ENCODE data around the gene ZNF574. TPM values are rescaled to one million over a fixed set of nuclear protein-coding genes. Genes with fewer than 3 reads are reported as not detected.

The ZNF574 gene
- total RNA-seq, 1 experiment from 2014 or later: 15.1 TPM

- H3K27ac ChIP-seq (ENCODE audit: low read length): peak overlapping the region; percentile 100
Measured at GRCh38 chr19:42123765-42124164, 47.8 kb downstream of the ZNF574 start.

GRCh38 chr19:42124386-42124901 lies 48.5 kb downstream of the ZNF574 start:
- H4K20me1 ChIP-seq (ENCODE audit: insufficient read depth, low read depth, low read length): no peaks in the 10 kb centered on the region
- peak overlapping the region; percentile 76 for H3K4me2 ChIP-seq (ENCODE audit: low read depth, low read length, poor library complexity, severe bottlenecking)
- H3K27me3 ChIP-seq (ENCODE audit: low read length): no peaks in the 10 kb centered on the region
- 0 out of 2 replicates have a peak overlapping the region, but pooled peaks have one; percentile 31 for H3K9ac ChIP-seq (ENCODE audit: low read length)
- H3K4me3 ChIP-seq (ENCODE audit: low read length): 0 out of 2 replicates have a peak overlapping the region, but pooled peaks have one; percentile 60
- no peaks in the 10 kb centered on the region for H3K9me3 ChIP-seq (ENCODE audit: low read length)
- no peaks in the 10 kb centered on the region for H3K9me2 ChIP-seq (replicated peaks; ENCODE audit: insufficient read depth, low read length)
- H3K27ac ChIP-seq (ENCODE audit: low read length): peak overlapping the region; percentile 100
- no peak for DNase-seq
- no peak overlapping the region for H2AFZ ChIP-seq (ENCODE audit: low read length)
- H3K36me3 ChIP-seq (ENCODE audit: insufficient read depth, low read length): peaks cover 40% of the 10 kb centered on the region
- H3K4me1 ChIP-seq (ENCODE audit: low read length): peaks cover 99% of the 10 kb centered on the region
- H3K79me2 ChIP-seq (ENCODE audit: low read length): peaks cover 46% of the 10 kb centered on the region

More at GRCh38 chr19:42123765-42124164, 47.8 kb downstream of the ZNF574 start:
- Histone ChIP-seq H3K4me2 (ENCODE audit: low read depth, low read length, poor library complexity, severe bottlenecking) (peak overlapping the region; percentile 76), H4K20me1 (ENCODE audit: insufficient read depth, low read depth, low read length) (no peaks in the 10 kb centered on the region), H3K36me3 (ENCODE audit: insufficient read depth, low read length) (peaks cover 44% of the 10 kb centered on the region), H2AFZ (ENCODE audit: low read length) (no peak overlapping the region), H3K9me3 (ENCODE audit: low read length) (no peaks in the 10 kb centered on the region), H3K4me3 (ENCODE audit: low read length) (peak overlapping the region; percentile 60; the same call in 1 of the 2 replicates), H3K27me3 (ENCODE audit: low read length) (no peaks in the 10 kb centered on the region), H3K9ac (ENCODE audit: low read length) (peak overlapping the region; percentile 92), H3K4me1 (ENCODE audit: low read length) (peaks cover 100% of the 10 kb centered on the region), H3K9me2 (replicated peaks; ENCODE audit: insufficient read depth, low read length) (no peaks in the 10 kb centered on the region), H3K79me2 (ENCODE audit: low read length) (peaks cover 41% of the 10 kb centered on the region)
- no peak for DNase-seq

DNA sequence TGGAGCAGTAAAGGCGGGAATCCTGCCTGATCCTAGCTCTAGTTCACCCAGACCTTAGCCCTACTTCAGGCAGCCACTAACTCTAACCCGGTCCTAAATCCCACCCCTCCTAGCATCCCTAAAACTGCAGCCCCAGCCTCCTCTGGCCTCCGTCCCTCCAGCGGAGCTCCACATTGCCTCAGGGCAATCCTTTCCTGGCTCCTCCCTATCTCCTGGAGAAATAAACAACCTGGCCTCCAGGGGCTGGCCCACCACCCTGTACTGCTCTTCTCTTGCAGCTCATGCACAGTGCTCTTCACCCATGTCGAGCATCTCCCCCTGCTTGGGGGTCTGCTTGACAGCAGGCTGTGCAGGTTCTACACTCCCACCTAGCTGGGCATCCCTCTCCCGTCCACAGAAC lies 49.6 kb downstream of the ZNF574 start:
- Histone ChIP-seq H3K4me2 (ENCODE audit: low read depth, low read length, poor library complexity, severe bottlenecking) (no peak overlapping the region), H2AFZ (ENCODE audit: low read length) (no peak overlapping the region), H3K9me3 (ENCODE audit: low read length) (no peaks in the 10 kb centered on the region), H3K9ac (ENCODE audit: low read length) (no peak overlapping the region), H3K4me1 (ENCODE audit: low read length) (peaks cover 96% of the 10 kb centered on the region), H3K36me3 (ENCODE audit: insufficient read depth, low read length) (peaks cover 40% of the 10 kb centered on the region), H3K27me3 (ENCODE audit: low read length) (no peaks in the 10 kb centered on the region), H4K20me1 (ENCODE audit: insufficient read depth, low read depth, low read length) (no peaks in the 10 kb centered on the region), H3K9me2 (replicated peaks; ENCODE audit: insufficient read depth, low read length) (no peaks in the 10 kb centered on the region), H3K4me3 (ENCODE audit: low read length) (no peak overlapping the region; the same call in 1 of the 2 replicates), H3K27ac (ENCODE audit: low read length) (peak overlapping the region; percentile 100), H3K79me2 (ENCODE audit: low read length) (peaks cover 50% of the 10 kb centered on the region)
- no peak for DNase-seq

GRCh38 chr19:42126574-42126973 lies 50.6 kb downstream of the ZNF574 start:
- H3K9me3 ChIP-seq (ENCODE audit: low read length): no peaks in the 10 kb centered on the region
- H2AFZ ChIP-seq (ENCODE audit: low read length): no peak overlapping the region
- H3K79me2 ChIP-seq (ENCODE audit: low read length): peaks cover 57% of the 10 kb centered on the region
- no peak for DNase-seq
- H3K9ac ChIP-seq (ENCODE audit: low read length): peak overlapping the region; percentile 31
- H3K27me3 ChIP-seq (ENCODE audit: low read length): no peaks in the 10 kb centered on the region
- no peaks in the 10 kb centered on the region for H3K9me2 ChIP-seq (replicated peaks; ENCODE audit: insufficient read depth, low read length)
- H3K4me2 ChIP-seq (ENCODE audit: low read depth, low read length, poor library complexity, severe bottlenecking): no peak overlapping the region
- peak overlapping the region; percentile 100 for H3K27ac ChIP-seq (ENCODE audit: low read length)
- H4K20me1 ChIP-seq (ENCODE audit: insufficient read depth, low read depth, low read length): no peaks in the 10 kb centered on the region
- H3K4me3 ChIP-seq (ENCODE audit: low read length): no peak overlapping the region
- H3K36me3 ChIP-seq (ENCODE audit: insufficient read depth, low read length): peaks cover 43% of the 10 kb centered on the region
- H3K4me1 ChIP-seq (ENCODE audit: low read length): peaks cover 87% of the 10 kb centered on the region

GRCh38 chr19:42129399-42130253 lies 53.7 kb downstream of the ZNF574 start:
- H3K4me2 ChIP-seq (ENCODE audit: low read depth, low read length, poor library complexity, severe bottlenecking): peak overlapping the region; percentile 90
- peaks cover 69% of the 10 kb centered on the region for H3K79me2 ChIP-seq (ENCODE audit: low read length)
- H2AFZ ChIP-seq (ENCODE audit: low read length): no peak overlapping the region

GRCh38 chr19:42130254-42130573 lies 54.2 kb downstream of the ZNF574 start:
- Histone ChIP-seq H3K9me2 (replicated peaks; ENCODE audit: insufficient read depth, low read length) (no peaks in the 10 kb centered on the region), H4K20me1 (ENCODE audit: insufficient read depth, low read depth, low read length) (no peaks in the 10 kb centered on the region), H3K27ac (ENCODE audit: low read length) (peak overlapping the region; percentile 100), H2AFZ (ENCODE audit: low read length) (no peak overlapping the region), H3K4me3 (ENCODE audit: low read length) (peak overlapping the region; percentile 78), H3K4me1 (ENCODE audit: low read length) (peaks cover 76% of the 10 kb centered on the region), H3K9ac (ENCODE audit: low read length) (peak overlapping the region; percentile 96), H3K9me3 (ENCODE audit: low read length) (no peaks in the 10 kb centered on the region), H3K36me3 (ENCODE audit: insufficient read depth, low read length) (peaks cover 35% of the 10 kb centered on the region), H3K27me3 (ENCODE audit: low read length) (no peaks in the 10 kb centered on the region), H3K79me2 (ENCODE audit: low read length) (peaks cover 65% of the 10 kb centered on the region), H3K4me2 (ENCODE audit: low read depth, low read length, poor library complexity, severe bottlenecking) (peak overlapping the region; percentile 90)
- DNase-seq: no peak

More at GRCh38 chr19:42129399-42130253, 53.7 kb downstream of the ZNF574 start:
- Histone ChIP-seq H3K4me1 (ENCODE audit: low read length) (peaks cover 76% of the 10 kb centered on the region), H3K27me3 (ENCODE audit: low read length) (no peaks in the 10 kb centered on the region), H3K9me2 (replicated peaks; ENCODE audit: insufficient read depth, low read length) (no peaks in the 10 kb centered on the region), H3K36me3 (ENCODE audit: insufficient read depth, low read length) (peaks cover 41% of the 10 kb centered on the region), H3K9me3 (ENCODE audit: low read length) (no peaks in the 10 kb centered on the region), H3K27ac (ENCODE audit: low read length) (peak overlapping the region; percentile 100), H3K9ac (ENCODE audit: low read length) (peak overlapping the region; percentile 96), H3K4me3 (ENCODE audit: low read length) (peak overlapping the region; percentile 78), H4K20me1 (ENCODE audit: insufficient read depth, low read depth, low read length) (no peaks in the 10 kb centered on the region)
- peak; percentile 99 for DNase-seq

Other genes with a start within 250 kb of the ZNF574 start
- gene LYPD4, start 231.5 kb upstream of the ZNF574 start, total RNA-seq (2014; rRNA removed; shearing (Covaris generic); ENCODE audit: low replicate concordance): not detected in 2 replicates
- not detected in 2 replicates for gene DMRTC2, start 231.1 kb upstream of the ZNF574 start, total RNA-seq (2014; rRNA removed; shearing (Covaris generic); ENCODE audit: low replicate concordance)
- 2,482 and 3,478 TPM in 2 replicates for gene RPS19, start 215.9 kb upstream of the ZNF574 start, total RNA-seq (2014; rRNA removed; shearing (Covaris generic); ENCODE audit: low replicate concordance)
- 970 and 1,036 TPM in 2 replicates for gene CD79A, start 198.9 kb upstream of the ZNF574 start, total RNA-seq (2014; rRNA removed; shearing (Covaris generic); ENCODE audit: low replicate concordance)
- gene ARHGEF1, start 193.0 kb upstream of the ZNF574 start, total RNA-seq (2014; rRNA removed; shearing (Covaris generic); ENCODE audit: low replicate concordance): 136 and 137 TPM in 2 replicates
- 3.8 and 5.5 TPM in 2 replicates for gene ERFL, start 147.7 kb upstream of the ZNF574 start, total RNA-seq (2014; rRNA removed; shearing (Covaris generic); ENCODE audit: low replicate concordance)
- gene RABAC1, start 116.8 kb upstream of the ZNF574 start, total RNA-seq (2014; rRNA removed; shearing (Covaris generic); ENCODE audit: low replicate concordance): 270 and 367 TPM in 2 replicates
- gene ATP1A3, start 81.9 kb upstream of the ZNF574 start, total RNA-seq (2014; rRNA removed; shearing (Covaris generic); ENCODE audit: low replicate concordance): 22.4 and 26.6 TPM in 2 replicates
- gene GRIK5, start 6.0 kb upstream of the ZNF574 start, total RNA-seq (2014; rRNA removed; shearing (Covaris generic); ENCODE audit: low replicate concordance): 0.07 and 1.4 TPM in 2 replicates
- 61.9 and 69.4 TPM in 2 replicates for gene POU2F2, start 56.3 kb downstream of the ZNF574 start, total RNA-seq (2014; rRNA removed; shearing (Covaris generic); ENCODE audit: low replicate concordance)
- 16.3 and 42.7 TPM in 2 replicates for gene DEDD2, start 141.5 kb downstream of the ZNF574 start, total RNA-seq (2014; rRNA removed; shearing (Covaris generic); ENCODE audit: low replicate concordance)
- 3.4 and 9.1 TPM in 2 replicates for gene ZNF526, start 144.1 kb downstream of the ZNF574 start, total RNA-seq (2014; rRNA removed; shearing (Covaris generic); ENCODE audit: low replicate concordance)
- 17.7 and 29.3 TPM in 2 replicates for gene GSK3A, start 166.4 kb downstream of the ZNF574 start, total RNA-seq (2014; rRNA removed; shearing (Covaris generic); ENCODE audit: low replicate concordance)
- gene ERF, start 179.0 kb downstream of the ZNF574 start, total RNA-seq (2014; rRNA removed; shearing (Covaris generic); ENCODE audit: low replicate concordance): 36.4 and 53.6 TPM in 2 replicates
- gene CIC, start 193.1 kb downstream of the ZNF574 start, total RNA-seq (2014; rRNA removed; shearing (Covaris generic); ENCODE audit: low replicate concordance): 25.0 and 30.6 TPM in 2 replicates
- 0.25 and 1.2 TPM in 2 replicates for gene PRR19, start 226.0 kb downstream of the ZNF574 start, total RNA-seq (2014; rRNA removed; shearing (Covaris generic); ENCODE audit: low replicate concordance)
- gene PAFAH1B3, start 226.5 kb downstream of the ZNF574 start, total RNA-seq (2014; rRNA removed; shearing (Covaris generic); ENCODE audit: low replicate concordance): 66.2 and 102 TPM in 2 replicates
- 18.7 and 30.5 TPM in 2 replicates for gene TMEM145, start 237.1 kb downstream of the ZNF574 start, total RNA-seq (2014; rRNA removed; shearing (Covaris generic); ENCODE audit: low replicate concordance)
- 6.5 and 15.9 TPM in 2 replicates for gene MEGF8, start 249.5 kb downstream of the ZNF574 start, total RNA-seq (2014; rRNA removed; shearing (Covaris generic); ENCODE audit: low replicate concordance)